H1 (cell line): Measurements from ENCODE around the gene ASIC5. TPM values are rescaled to one million over a fixed set of nuclear protein-coding genes. Genes with fewer than 3 reads are reported as not detected.

Experiments used
- CTCF ChIA-PET: fragments of 300-600 bp; sonication (Branson Sonifier 250); formaldehyde crosslinking; loops from one replicate; lab custom pipeline; 2021; ENCODE audit not compliant: partially characterized antibody; lab: Charles Lee
- POLR2A ChIA-PET: fragments of 300-600 bp; sonication (Branson Sonifier 250); formaldehyde crosslinking; loops from one replicate; lab custom pipeline; 2021; ENCODE audit warnings: inconsistent platforms; ENCODE audit not compliant: partially characterized antibody; lab: Charles Lee
- DNase-seq, 2 experiments: peaks; one replicate each; pipeline versions ENCODE4 v3.0.0 to v3.0.0-alpha.2; 2010 to 2022; ENCODE audit warnings: low spot score in 2 of 2, low read depth in 1 of 2, mixed read lengths in 1 of 2
- FAIRE-seq: peaks from 2 replicates; lab custom pipeline; 2011; peaks lifted over from hg19 to GRCh38; lab: Jason Lieb, UNC
- H2AFZ ChIP-seq: 2 replicates; pipeline ENCODE4 v1.8.1; 2012; ENCODE audit warnings: low read length, inconsistent platforms
- H2AK5ac ChIP-seq: 2 replicates; pipeline ENCODE4 v1.6.1; 2013; ENCODE audit warnings: low read depth, low read length
- H2BK120ac ChIP-seq: replicated peaks from 2 replicates; pipeline ENCODE3; 2013; ENCODE audit warnings: low read depth, low read length, inconsistent platforms
- H2BK12ac ChIP-seq: 2 replicates; pipeline ENCODE4 v1.6.1; 2013; ENCODE audit warnings: low read depth, low read length
- H2BK15ac ChIP-seq: 2 replicates; pipeline ENCODE4 v1.6.1; 2013; ENCODE audit warnings: low read length
- H2BK20ac ChIP-seq: 2 replicates; pipeline ENCODE4 v1.6.1; 2013; ENCODE audit warnings: low read length
- H2BK5ac ChIP-seq: 2 replicates; pipeline ENCODE4 v1.6.1; 2013; ENCODE audit warnings: low read depth, low read length
- H3K14ac ChIP-seq: 2 replicates; pipeline ENCODE4 v1.6.1; 2013; ENCODE audit warnings: inconsistent platforms; ENCODE audit not compliant: insufficient read length
- H3K18ac ChIP-seq: 2 replicates; pipeline ENCODE4 v1.6.1; 2013; ENCODE audit warnings: low read length; ENCODE audit errors: extremely low read depth
- H3K23ac ChIP-seq: 2 replicates; pipeline ENCODE4 v1.6.1; 2013; ENCODE audit warnings: inconsistent platforms; ENCODE audit not compliant: insufficient read length
- H3K23me2 ChIP-seq: 2 replicates; pipeline ENCODE4 v1.6.1; 2013; ENCODE audit warnings: low read depth, low read length
- H3K27ac ChIP-seq: 2 replicates; pipeline ENCODE4 v1.6.1; 2011; ENCODE audit warnings: low read depth, low read length, inconsistent platforms
- H3K27me3 ChIP-seq, 4 experiments: replicated peaks in 1 of 4; 1 replicate in 1 of 4; 2 replicates in 3 of 4; pipeline versions ENCODE4 v1.6.1 to v1.8.1; 2011 to 2013; ENCODE audit warnings: low read length in 3 of 4, mild to moderate bottlenecking in 3 of 4, inconsistent platforms in 2 of 4, mixed read lengths in 2 of 4, moderate library complexity in 1 of 4; ENCODE audit not compliant: control insufficient read depth in 3 of 4, insufficient read depth in 3 of 4; ENCODE audit errors: extremely low read depth in 1 of 4
- H3K36me3 ChIP-seq, 4 experiments: 2 replicates each; pipeline versions ENCODE4 v1.6.1 to v1.8.1; 2011 to 2013; ENCODE audit warnings: mild to moderate bottlenecking in 4 of 4, low read length in 3 of 4, moderate library complexity in 2 of 4, control low read depth in 1 of 4, inconsistent platforms in 1 of 4; ENCODE audit not compliant: insufficient read depth in 4 of 4, control insufficient read depth in 2 of 4
- H3K4ac ChIP-seq: replicated peaks from 2 replicates; pipeline ENCODE3; 2013; ENCODE audit warnings: low read length, low read depth, mixed read lengths, inconsistent platforms; ENCODE audit not compliant: insufficient read length
- H3K4me1 ChIP-seq, 4 experiments: replicated peaks in 1 of 4; 1 replicate in 1 of 4; 2 replicates in 3 of 4; pipeline versions ENCODE4 v1.6.1 to v1.8.1; 2011 to 2013; ENCODE audit warnings: low read length in 3 of 4, inconsistent platforms in 2 of 4, mixed read lengths in 1 of 4; ENCODE audit not compliant: insufficient read depth in 4 of 4, control insufficient read depth in 3 of 4
- H3K4me2 ChIP-seq, 2 experiments: 2 replicates each; pipeline versions ENCODE4 v1.6.1 to v1.8.1; 2011 to 2013; ENCODE audit warnings: low read depth in 2 of 2, low read length in 2 of 2, control low read depth in 1 of 2, inconsistent platforms in 1 of 2, mild to moderate bottlenecking in 1 of 2; ENCODE audit not compliant: insufficient read depth in 1 of 2
- H3K4me3 ChIP-seq, 4 experiments: fragments of 200-600, 300-600 bp in 1 of 4; sonication (generic), shearing (Covaris generic), sonication (Bioruptor Twin) in 1 of 4; 2 replicates each; pipeline versions ENCODE4 v1.5.1 to v1.8.1; 2011 to 2016; ENCODE audit warnings: low read length in 4 of 4, low read depth in 3 of 4, control low read depth in 2 of 4, inconsistent platforms in 2 of 4, mild to moderate bottlenecking in 2 of 4, mixed read lengths in 1 of 4, moderate library complexity in 1 of 4; ENCODE audit not compliant: insufficient read depth in 2 of 4; ENCODE audit errors: extremely low read depth in 1 of 4
- H3K56ac ChIP-seq: replicated peaks from 2 replicates; pipeline ENCODE3; 2013; ENCODE audit warnings: low read depth, mild to moderate bottlenecking, mixed read lengths, low read length, inconsistent platforms; ENCODE audit not compliant: insufficient read length
- H3K79me1 ChIP-seq: 2 replicates; pipeline ENCODE4 v1.6.1; 2013; ENCODE audit warnings: low read depth, low read length, control low read depth
- H3K79me2 ChIP-seq, 2 experiments: 2 replicates each; pipeline versions ENCODE4 v1.6.1 to v1.8.1; 2012 to 2013; ENCODE audit warnings: low read length in 2 of 2, mild to moderate bottlenecking in 2 of 2, inconsistent platforms in 1 of 2; ENCODE audit not compliant: insufficient read depth in 2 of 2, control insufficient read depth in 1 of 2
- H3K9ac ChIP-seq, 4 experiments: replicated peaks in 1 of 4; 1 replicate in 1 of 4; 2 replicates in 3 of 4; pipeline versions ENCODE4 v1.6.1 to v1.8.1; 2011 to 2013; ENCODE audit warnings: low read depth in 3 of 4, low read length in 3 of 4, control low read depth in 2 of 4, mild to moderate bottlenecking in 2 of 4, moderate library complexity in 2 of 4, inconsistent platforms in 1 of 4; ENCODE audit errors: extremely low read depth in 1 of 4
- H3K9me3 ChIP-seq, 2 experiments: 2 replicates each; pipeline versions ENCODE4 v1.6.1 to v1.8.1; 2012 to 2013; ENCODE audit warnings: mild to moderate bottlenecking in 2 of 2, moderate library complexity in 2 of 2, control low read depth in 1 of 2, inconsistent platforms in 1 of 2, low read depth in 1 of 2, low read length in 1 of 2, mixed read lengths in 1 of 2; ENCODE audit not compliant: insufficient read depth in 2 of 2
- H4K20me1 ChIP-seq, 2 experiments: replicated peaks in 1 of 2; 2 replicates each; pipeline versions ENCODE3 to v1.8.1; 2011 to 2013; ENCODE audit warnings: inconsistent platforms in 2 of 2, low read length in 2 of 2, mild to moderate bottlenecking in 1 of 2; ENCODE audit not compliant: insufficient read depth in 2 of 2, control insufficient read depth in 1 of 2
- H4K5ac ChIP-seq: 2 replicates; pipeline ENCODE4 v1.6.1; 2013; ENCODE audit warnings: low read length, low read depth, mixed read lengths, inconsistent platforms; ENCODE audit not compliant: insufficient read length
- H4K8ac ChIP-seq: 2 replicates; pipeline ENCODE4 v1.8.0; 2013; ENCODE audit warnings: mild to moderate bottlenecking, moderate library complexity, low read length, inconsistent platforms; ENCODE audit not compliant: insufficient read depth; ENCODE audit errors: extremely low read depth
- H4K91ac ChIP-seq: replicated peaks from 2 replicates; pipeline ENCODE3; 2013; ENCODE audit warnings: low read length, mixed read lengths, inconsistent platforms; ENCODE audit not compliant: insufficient read length
- EP300 ChIP-seq, 2 experiments: IDR thresholded peaks; 1 replicate in 1 of 2; 2 replicates in 1 of 2; pipeline ENCODE4 v1.6.1; 2011 to 2012; ENCODE audit warnings: low read depth in 2 of 2, low read length in 2 of 2, mild to moderate bottlenecking in 2 of 2, borderline replicate concordance in 1 of 2, inconsistent platforms in 1 of 2, moderate library complexity in 1 of 2
- GTF2F1 ChIP-seq: IDR thresholded peaks from 2 replicates; pipeline ENCODE4 v1.6.1; 2012; ENCODE audit warnings: low read depth, low read length, improper control_type of control experiment, borderline replicate concordance
- MAX ChIP-seq: IDR thresholded peaks from 2 replicates; pipeline ENCODE4 v1.6.1; 2012; ENCODE audit warnings: inconsistent platforms
- NANOG ChIP-seq: IDR thresholded peaks from 2 replicates; pipeline ENCODE4 v1.6.1; 2011; ENCODE audit warnings: low read length, low read depth, mild to moderate bottlenecking, inconsistent platforms; ENCODE audit not compliant: insufficient read depth, poor library complexity, severe bottlenecking
- NRF1 ChIP-seq: IDR thresholded peaks from 2 replicates; pipeline ENCODE4 v1.6.1; 2011; ENCODE audit warnings: mild to moderate bottlenecking, low read depth, low read length, improper control_type of control experiment
- RFX5 ChIP-seq: IDR thresholded peaks from 2 replicates; pipeline ENCODE4 v1.6.1; 2011; ENCODE audit warnings: low read depth, low read length, improper control_type of control experiment, borderline replicate concordance
- SRF ChIP-seq: IDR thresholded peaks from 2 replicates; pipeline ENCODE4 v1.6.1; 2011; ENCODE audit warnings: mild to moderate bottlenecking, low read depth, low read length, moderate library complexity
- TCF12 ChIP-seq: IDR thresholded peaks from 2 replicates; pipeline ENCODE4 v1.6.1; 2011; ENCODE audit warnings: low read depth, mild to moderate bottlenecking, low read length
- TEAD4 ChIP-seq: IDR thresholded peaks from 2 replicates; pipeline ENCODE4 v1.6.1; 2012; ENCODE audit warnings: low read depth, low read length, inconsistent platforms, mixed read lengths
- ZNF274 ChIP-seq: IDR thresholded peaks from 2 replicates; pipeline ENCODE4 v1.7.0; 2012; ENCODE audit warnings: low read length, borderline replicate concordance; ENCODE audit errors: extremely low read depth
- WGBS, 2 experiments: shearing (Covaris generic) in 1 of 2; methylation state at CpG; one replicate each; pipeline versions ENCODE4 v1.1.6 to v1.1.7; 2013 to 2015; ENCODE audit warnings: low lambda C conversion rate in 2 of 2, mixed read lengths in 2 of 2, inconsistent platforms in 1 of 2, low coverage in 1 of 2, missing lambda C conversion rate in 1 of 2; ENCODE audit not compliant: insufficient replicate concordance in 2 of 2, insufficient coverage in 1 of 2, insufficient read length in 1 of 2; ENCODE audit errors: extremely low coverage in 1 of 2, missing lambda C conversion rate in 1 of 2; 5-methylcytosine and 5-hydroxymethylcytosine counted together
- polyA plus RNA-seq, 7 experiments: library from polyadenylated mRNA; depleted of rRNA in 3 of 7; stranded (reverse) in 5 of 7; unstranded in 2 of 7; fragments of >200 nt in 5 of 7; fragments of 200-250 nt in 2 of 7; gene quantifications; 1 replicate in 5 of 7; 2 replicates in 1 of 7; 4 replicates in 1 of 7; pipeline versions ENCODE4 v1.2.1 to v1.2.3, GENCODE V29; 2011 to 2013; ENCODE audit warnings: missing spikeins in 2 of 7, mixed read lengths in 2 of 7
- total RNA-seq: library from RNA; stranded (reverse); fragmentation: NEBNext Ultra II Directional; extraction: Animal tissue kit (Norgen Biotek cat#: 25700); gene quantifications from 2 replicates; pipeline ENCODE4 v1.2.1, GENCODE V29; 2021

Gene ASIC5
- total and polyA plus RNA-seq, 2 of the 8 experiments (the other 6 are each of a cell fraction or from before 2014, with no cell fraction given) = not detected

DNA sequence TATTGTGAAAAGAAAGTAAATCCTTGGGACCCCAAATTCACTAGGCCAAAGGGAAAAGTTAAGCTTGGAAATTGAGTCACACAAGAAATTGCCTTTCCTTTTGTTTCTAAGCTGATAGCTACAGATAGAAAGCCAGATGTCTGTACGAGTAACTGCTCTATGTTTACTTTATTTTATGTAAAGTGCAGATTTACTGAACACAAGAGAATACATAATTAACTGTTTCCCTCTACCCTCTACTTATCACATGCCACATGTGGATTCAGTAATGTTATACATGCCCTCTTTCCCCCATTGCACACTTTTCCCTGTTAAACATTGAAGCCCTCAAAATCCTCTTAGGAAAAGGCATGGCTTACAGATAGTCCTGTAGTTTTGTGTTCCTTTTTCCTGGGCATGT lies 21.0 kb upstream of the ASIC5 start:
- H3K79me2 ChIP-seq = no peaks in the 10 kb centered on the region
- H3K4me1 ChIP-seq = no peaks in the 10 kb centered on the region
- H3K9me3 ChIP-seq = peaks cover 0 to 3% of the 10 kb centered on the region in 2 experiments; a peak in 1 of 4 replicates
- H3K27ac ChIP-seq = no peak overlapping the region
- no peak overlapping the region for H3K4me2 ChIP-seq
- H3K27me3 ChIP-seq = no peaks in the 10 kb centered on the region
- H3K18ac ChIP-seq = no peak overlapping the region
- H4K8ac ChIP-seq = no peak overlapping the region
- no peak overlapping the region for H3K9ac ChIP-seq
- no peak overlapping the region for H3K56ac ChIP-seq
- H3K23me2 ChIP-seq = no peaks in the 10 kb centered on the region
- ChIA-PET POLR2A (no interaction called here), CTCF (interaction anchor here (0.6 kb wide), 2 partner anchors 24 to 1521 kb away, joined by 3 to 5 read pairs; no protein-coding TSS in a partner anchor)
- H3K4me3 ChIP-seq = no peak overlapping the region
- no peak overlapping the region for H2BK120ac ChIP-seq
- H3K14ac ChIP-seq = no peak overlapping the region
- no peak overlapping the region for H2BK12ac ChIP-seq
- no peaks in the 10 kb centered on the region for H3K79me1 ChIP-seq
- no peaks in the 10 kb centered on the region for H4K20me1 ChIP-seq
- no peak overlapping the region for H2BK5ac ChIP-seq
- no peak overlapping the region for H3K23ac ChIP-seq
- no peak overlapping the region for H4K5ac ChIP-seq
- TF ChIP-seq TEAD4 = no peak
- TF ChIP-seq NANOG = no peak
- no peak for TF ChIP-seq ZNF274
- TF ChIP-seq SRF = no peak
- no peak for TF ChIP-seq RFX5
- no peak for TF ChIP-seq EP300 (IDR thresholded peaks at IDR 0.05; ENCODE audit: borderline replicate concordance in 1 of 2, low read depth in 2 of 2, low read length in 2 of 2)
- no peak for TF ChIP-seq MAX
- TF ChIP-seq NRF1 = no peak
- no peak for TF ChIP-seq GTF2F1
- TF ChIP-seq TCF12 = no peak
- no peak overlapping the region for H4K91ac ChIP-seq
- DNase-seq = no peak
- WGBS, 2 experiments = 97% methylated on average over 1 of the region's 1 CpG; no CpG with 5 or more reads in 1 of the 2 experiments
- H2BK15ac ChIP-seq = no peak overlapping the region
- H2AFZ ChIP-seq = no peak overlapping the region
- FAIRE-seq = no peak
- H2AK5ac ChIP-seq = no peak overlapping the region
- no peaks in the 10 kb centered on the region for H3K36me3 ChIP-seq
- no peak overlapping the region for H2BK20ac ChIP-seq
- H3K4ac ChIP-seq = no peak overlapping the region
